Caco-2 (cell line): Measurements from ENCODE around the gene DLX6. TPM values are rescaled to one million over a fixed set of nuclear protein-coding genes. Genes with fewer than 3 reads are reported as not detected.

Source experiments
- BruUV-seq: library from RNA; stranded (reverse); fragments of 400-500 nt; replicated peaks from 2 replicates; lab custom pipeline; 2021; lab: Mats Ljungman, UMichigan
- CTCF ChIA-PET: fragments of 300-600 bp; sonication (Branson Sonifier 250); formaldehyde crosslinking; loops from one replicate; lab custom pipeline; 2022; ENCODE audit warnings: antibody characterized with exemption; lab: Charles Lee
- POLR2A ChIA-PET: fragments of 300-600 bp; sonication (Branson Sonifier 250); formaldehyde crosslinking; loops from one replicate; lab custom pipeline; 2022; ENCODE audit warnings: antibody characterized with exemption; lab: Charles Lee
- DNase-seq, 2 experiments: peaks; one replicate each; pipeline versions ENCODE4 v3.0.0 to v3.0.0-alpha.2; 2020 to 2022
- H3K27me3 ChIP-seq: replicated peaks from 2 replicates; pipeline ENCODE4 v1.6.0; 2011; ENCODE audit warnings: low read length; ENCODE audit not compliant: control insufficient read depth, insufficient read depth
- H3K36me3 ChIP-seq: 2 replicates; pipeline ENCODE4 v1.5.1; 2011; ENCODE audit warnings: low read length; ENCODE audit not compliant: control insufficient read depth, insufficient read depth
- H3K4me1 ChIP-seq: fragments of 250-450 bp; sonication (Bioruptor Pico); 2 replicates; pipeline ENCODE4 v1.5.1; 2020; ENCODE audit warnings: mild to moderate bottlenecking
- H3K4me3 ChIP-seq: 2 replicates; pipeline ENCODE4 v1.5.1; 2011; ENCODE audit warnings: low read depth, mild to moderate bottlenecking, control low read depth, low read length
- H3K9me3 ChIP-seq: fragments of 250-450 bp; sonication (Bioruptor Pico); 2 replicates; pipeline ENCODE4 v1.5.1; 2020; ENCODE audit warnings: mild to moderate bottlenecking, moderate library complexity
- H3K27ac Mint-ChIP-seq: one replicate; pipeline ENCODE4 v1.8.0; 2022; ENCODE audit warnings: mixed read lengths; ENCODE audit not compliant: unreplicated experiment
- H3K27me3 Mint-ChIP-seq: one replicate; pipeline ENCODE4 v1.8.0; 2022; ENCODE audit warnings: mixed read lengths; ENCODE audit not compliant: insufficient read depth, unreplicated experiment
- H3K36me3 Mint-ChIP-seq: one replicate; pipeline ENCODE4 v1.8.0; 2022; ENCODE audit warnings: mild to moderate bottlenecking, mixed read lengths; ENCODE audit not compliant: insufficient read depth, unreplicated experiment
- H3K4me1 Mint-ChIP-seq: one replicate; pipeline ENCODE4 v1.8.0; 2022; ENCODE audit warnings: low read depth, mixed read lengths; ENCODE audit not compliant: unreplicated experiment
- H3K4me3 Mint-ChIP-seq: one replicate; pipeline ENCODE4 v1.8.0; 2022; ENCODE audit warnings: mild to moderate bottlenecking, moderate library complexity, mixed read lengths; ENCODE audit not compliant: unreplicated experiment
- H3K9me3 Mint-ChIP-seq: one replicate; pipeline ENCODE4 v1.8.0; 2022; ENCODE audit warnings: mixed read lengths; ENCODE audit not compliant: unreplicated experiment
- intact Hi-C: fragments of 100-400 bp; cut with micrococcal nuclease; formaldehyde crosslinking; loops from one replicate; pipeline ENCODE4 v1.10.0; 2022; ENCODE audit not compliant: unreplicated experiment
- total RNA-seq: library from RNA; stranded (reverse); gene quantifications from 2 replicates; pipeline ENCODE4 v1.2.3, GENCODE V29; 2022
- TF ChIP-seq, protein P1 (sequence below), 2 experiments: fragments of 200-600 bp in 1 of 2; IDR thresholded peaks; 1 replicate in 1 of 2; 2 replicates in 1 of 2; pipeline versions ENCODE4 v1.5.1 to v1.8.0; 2011 to 2022; ENCODE audit warnings: antibody characterized with exemption in 1 of 2, control low read depth in 1 of 2, inconsistent platforms in 1 of 2, low read depth in 1 of 2, low read length in 1 of 2, mild to moderate bottlenecking in 1 of 2, moderate library complexity in 1 of 2; ENCODE audit not compliant: insufficient read depth in 1 of 2, severe bottlenecking in 1 of 2, unreplicated experiment in 1 of 2

Gene DLX6
- total RNA-seq, 1 experiment from 2014 or later, result 3.5 TPM

DNA sequence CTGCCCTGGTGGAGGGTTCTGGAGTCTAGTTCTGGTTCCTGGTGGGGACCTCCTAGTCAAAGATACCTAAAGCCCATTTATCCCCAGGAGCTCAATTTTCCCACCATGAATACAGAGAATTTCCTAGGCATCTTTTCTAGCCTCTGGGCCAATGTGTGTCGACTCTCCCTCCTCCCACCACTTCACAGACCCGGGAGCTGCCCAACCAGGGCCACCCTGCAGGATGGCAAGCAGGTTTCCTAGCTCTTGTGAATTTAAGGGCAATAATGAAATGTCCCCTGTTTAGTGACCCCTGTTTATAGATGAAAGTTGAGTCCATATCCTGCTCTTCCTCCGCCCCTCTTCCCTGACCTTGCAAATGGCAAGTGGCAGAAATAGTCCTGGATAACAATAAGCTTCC is 9.9 kb downstream of the DLX6 start:
- no peaks in the 10 kb centered on the region for H3K4me1 Mint-ChIP-seq
- Histone ChIP-seq H3K4me1 (no peaks in the 10 kb centered on the region), H3K4me3 (no peak overlapping the region), H3K27me3 (no peaks in the 10 kb centered on the region; the same call in 1 of the 2 replicates), H3K9me3 (no peaks in the 10 kb centered on the region), H3K36me3 (no peaks in the 10 kb centered on the region)
- ChIA-PET CTCF (interaction anchor here (2.2 kb wide), 1 partner anchor 12 kb away, joined by 10 read pairs; no protein-coding TSS in a partner anchor), POLR2A (interaction anchor here (1.5 kb wide), 1 partner anchor 10 kb away, joined by 3 read pairs; no protein-coding TSS in a partner anchor)
- peaks cover 8% of the 10 kb centered on the region for H3K36me3 Mint-ChIP-seq
- intact Hi-C loops, result no loop called here
- H3K9me3 Mint-ChIP-seq, result no peaks in the 10 kb centered on the region
- TF ChIP-seq, protein P1, sequence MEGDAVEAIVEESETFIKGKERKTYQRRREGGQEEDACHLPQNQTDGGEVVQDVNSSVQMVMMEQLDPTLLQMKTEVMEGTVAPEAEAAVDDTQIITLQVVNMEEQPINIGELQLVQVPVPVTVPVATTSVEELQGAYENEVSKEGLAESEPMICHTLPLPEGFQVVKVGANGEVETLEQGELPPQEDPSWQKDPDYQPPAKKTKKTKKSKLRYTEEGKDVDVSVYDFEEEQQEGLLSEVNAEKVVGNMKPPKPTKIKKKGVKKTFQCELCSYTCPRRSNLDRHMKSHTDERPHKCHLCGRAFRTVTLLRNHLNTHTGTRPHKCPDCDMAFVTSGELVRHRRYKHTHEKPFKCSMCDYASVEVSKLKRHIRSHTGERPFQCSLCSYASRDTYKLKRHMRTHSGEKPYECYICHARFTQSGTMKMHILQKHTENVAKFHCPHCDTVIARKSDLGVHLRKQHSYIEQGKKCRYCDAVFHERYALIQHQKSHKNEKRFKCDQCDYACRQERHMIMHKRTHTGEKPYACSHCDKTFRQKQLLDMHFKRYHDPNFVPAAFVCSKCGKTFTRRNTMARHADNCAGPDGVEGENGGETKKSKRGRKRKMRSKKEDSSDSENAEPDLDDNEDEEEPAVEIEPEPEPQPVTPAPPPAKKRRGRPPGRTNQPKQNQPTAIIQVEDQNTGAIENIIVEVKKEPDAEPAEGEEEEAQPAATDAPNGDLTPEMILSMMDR (IDR thresholded peaks at IDR 0.05; ENCODE audit: insufficient read depth in 1 of 2, low read depth in 1 of 2, low read length in 1 of 2, severe bottlenecking in 1 of 2, unreplicated experiment in 1 of 2), result no peak
- no peak overlapping the region for H3K27ac Mint-ChIP-seq
- DNase-seq, result no peak
- peaks cover 28% of the 10 kb centered on the region for H3K27me3 Mint-ChIP-seq
- no peak overlapping the region for H3K4me3 Mint-ChIP-seq
- no TSS peak for BruUV-seq

DNA sequence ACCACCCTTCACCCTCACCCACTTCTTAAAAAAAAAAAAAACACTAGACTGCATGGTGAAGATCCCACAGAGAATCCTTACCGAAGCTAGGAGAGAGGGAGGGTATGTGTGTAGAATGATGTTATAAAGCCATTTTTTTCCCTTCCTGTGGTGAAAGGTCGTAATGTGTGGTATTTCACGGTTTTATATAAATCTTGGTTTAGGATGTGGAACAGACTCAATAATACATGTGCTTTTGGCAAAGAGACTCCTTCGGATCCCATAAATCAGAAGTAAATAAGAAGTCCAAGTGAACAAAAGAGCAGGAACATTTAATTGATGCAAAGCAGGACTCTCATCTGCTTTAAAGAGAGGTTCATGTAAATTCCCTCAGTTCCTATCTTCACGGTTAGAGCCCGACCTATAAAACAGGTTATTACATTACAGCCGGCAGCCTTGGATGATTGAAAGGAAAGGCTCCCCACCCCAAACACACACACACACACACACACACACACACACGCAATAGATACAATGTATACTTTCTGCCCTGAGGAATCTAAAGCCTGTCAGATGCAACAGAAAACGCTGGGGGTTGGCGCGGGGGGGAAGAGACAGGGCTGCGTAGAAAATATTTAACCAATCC is 10.5 kb downstream of the DLX6 start:
- Histone ChIP-seq H3K9me3 (no peaks in the 10 kb centered on the region), H3K4me1 (no peaks in the 10 kb centered on the region), H3K27me3 (no peaks in the 10 kb centered on the region; the same call in 1 of the 2 replicates), H3K36me3 (no peaks in the 10 kb centered on the region), H3K4me3 (peak overlapping the region; percentile 37)
- H3K36me3 Mint-ChIP-seq, result peaks cover 8% of the 10 kb centered on the region
- BruUV-seq, result no TSS peak
- TF ChIP-seq, protein P1 (IDR thresholded peaks at IDR 0.05; ENCODE audit: insufficient read depth in 1 of 2, low read depth in 1 of 2, low read length in 1 of 2, severe bottlenecking in 1 of 2, unreplicated experiment in 1 of 2), result no peak
- POLR2A ChIA-PET, result interaction anchor here (1.5 kb wide), 1 partner anchor 10 kb away, joined by 3 read pairs; no protein-coding TSS in a partner anchor
- H3K4me1 Mint-ChIP-seq, result no peaks in the 10 kb centered on the region
- H3K27me3 Mint-ChIP-seq, result peaks cover 28% of the 10 kb centered on the region
- peak overlapping the region; percentile 78 for H3K4me3 Mint-ChIP-seq
- DNase-seq, result no peak
- intact Hi-C loops, result loop anchor here (1.0 kb wide), 1 partner anchor 8 kb away; the partner anchor contains the start of gene DLX5
- CTCF ChIA-PET, result interaction anchor here (0.6 to 2.2 kb wide), 5 partner anchors 10 to 1235 kb away, joined by 3 to 10 read pairs (median 3); partner anchors contain the start of gene DLX6
- no peaks in the 10 kb centered on the region for H3K9me3 Mint-ChIP-seq
- no peak overlapping the region for H3K27ac Mint-ChIP-seq

DNA sequence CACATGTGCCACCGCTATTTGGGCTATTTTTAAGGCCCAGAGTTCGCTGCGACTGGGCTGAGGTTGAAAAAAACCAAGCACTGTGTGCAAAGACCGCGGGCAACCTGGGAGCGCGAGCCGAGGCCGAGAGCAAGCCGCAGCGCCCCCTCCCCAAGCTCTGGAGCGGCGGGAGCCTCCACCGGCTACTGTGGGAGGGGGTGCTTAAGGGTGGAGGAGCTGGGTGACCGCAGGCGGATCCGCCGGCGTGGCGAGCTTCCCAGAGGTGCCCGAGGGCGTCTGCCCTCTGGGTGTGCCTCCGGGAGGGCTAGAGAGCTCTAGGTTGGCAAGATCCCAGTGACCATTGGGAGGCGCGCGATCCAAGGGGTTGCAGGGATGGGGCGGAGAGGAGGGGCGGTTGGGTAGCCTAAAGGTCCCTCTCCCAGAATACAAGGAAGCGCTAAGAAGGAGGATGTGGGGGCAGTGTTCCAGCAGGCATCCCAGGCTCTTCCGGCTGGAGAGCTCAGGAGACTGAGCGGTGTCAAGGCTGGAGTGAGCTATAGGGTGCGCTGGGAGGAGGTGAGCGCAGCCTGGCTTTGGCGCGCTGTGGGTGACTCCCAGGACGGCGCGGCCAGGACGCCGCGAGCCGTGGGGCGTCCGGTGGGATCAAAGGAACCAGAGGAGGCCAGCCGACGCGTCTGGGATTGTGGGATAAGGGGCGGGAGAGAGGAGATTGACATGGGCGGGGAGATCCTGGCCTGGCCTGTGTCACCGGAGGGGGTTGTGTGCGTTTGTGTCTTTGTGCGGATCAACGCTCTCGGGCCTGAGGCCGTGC is 11.2 kb downstream of the DLX6 start:
- no peaks in the 10 kb centered on the region for H3K9me3 Mint-ChIP-seq
- no peaks in the 10 kb centered on the region for H3K36me3 ChIP-seq
- CTCF ChIA-PET, result interaction anchor here (0.6 to 2.2 kb wide), 5 partner anchors 11 to 1234 kb away, joined by 3 to 10 read pairs (median 3); partner anchors contain the start of gene DLX6
- TF ChIP-seq, protein P1 (IDR thresholded peaks at IDR 0.05; ENCODE audit: insufficient read depth in 1 of 2, low read depth in 1 of 2, low read length in 1 of 2, severe bottlenecking in 1 of 2, unreplicated experiment in 1 of 2), result no peak
- peak overlapping the region; percentile 37 for H3K4me3 ChIP-seq
- no peaks in the 10 kb centered on the region; the same call in 1 of the 2 replicates for H3K27me3 ChIP-seq
- no peaks in the 10 kb centered on the region for H3K4me1 Mint-ChIP-seq
- H3K4me1 ChIP-seq, result no peaks in the 10 kb centered on the region
- POLR2A ChIA-PET, result interaction anchor here (1.5 kb wide), 1 partner anchor 11 kb away, joined by 3 read pairs; no protein-coding TSS in a partner anchor
- intact Hi-C loops, result loop anchor here (1.0 kb wide), 1 partner anchor 8 kb away; the partner anchor contains the start of gene DLX5
- DNase-seq, result peak; percentile 53 to 60
- H3K27me3 Mint-ChIP-seq, result peaks cover 28% of the 10 kb centered on the region
- no peak overlapping the region for H3K27ac Mint-ChIP-seq
- peaks cover 8% of the 10 kb centered on the region for H3K36me3 Mint-ChIP-seq
- no TSS peak for BruUV-seq
- H3K9me3 ChIP-seq, result no peaks in the 10 kb centered on the region
- H3K4me3 Mint-ChIP-seq, result peak overlapping the region; percentile 78
